AG10803 (cell line): ENCODE data around the gene MFGE8.

Source experiments
- DNase-seq: peaks from one replicate; pipeline ENCODE4 v3.0.0; 2010; ENCODE audit warnings: low read depth
- H3K4me3 ChIP-seq: 2 replicates; pipeline ENCODE4 v1.5.1; 2011; ENCODE audit warnings: mild to moderate bottlenecking, low read length, control low read depth
- TF ChIP-seq, protein P1 (sequence below): conservative IDR thresholded peaks from 2 replicates; pipeline ENCODE4 v1.5.1; 2011; ENCODE audit warnings: mild to moderate bottlenecking, low read length, control low read depth, inconsistent platforms

The MFGE8 gene

DNA sequence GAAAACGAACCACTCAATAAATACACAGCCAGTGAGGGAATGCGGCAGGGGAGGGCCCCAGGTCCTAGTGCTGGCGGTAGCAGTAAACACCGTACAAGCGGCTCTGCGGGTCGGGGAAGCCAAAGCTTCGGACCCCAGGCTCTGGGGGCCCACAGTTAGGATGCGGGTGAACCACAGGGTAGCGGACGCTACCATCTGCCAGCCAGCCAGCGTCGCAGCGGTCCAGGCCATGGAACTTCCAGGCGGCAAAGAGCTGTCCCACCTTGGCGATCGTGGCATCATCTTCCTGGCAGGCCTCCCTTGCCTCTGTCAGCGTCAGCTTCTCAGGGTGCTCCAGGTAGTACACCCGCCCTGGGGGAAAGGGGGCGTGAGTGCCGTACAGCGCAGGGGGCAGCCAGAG is 35.3 kb downstream of the MFGE8 start:
- DNase-seq = no peak
- TF ChIP-seq, protein P1, sequence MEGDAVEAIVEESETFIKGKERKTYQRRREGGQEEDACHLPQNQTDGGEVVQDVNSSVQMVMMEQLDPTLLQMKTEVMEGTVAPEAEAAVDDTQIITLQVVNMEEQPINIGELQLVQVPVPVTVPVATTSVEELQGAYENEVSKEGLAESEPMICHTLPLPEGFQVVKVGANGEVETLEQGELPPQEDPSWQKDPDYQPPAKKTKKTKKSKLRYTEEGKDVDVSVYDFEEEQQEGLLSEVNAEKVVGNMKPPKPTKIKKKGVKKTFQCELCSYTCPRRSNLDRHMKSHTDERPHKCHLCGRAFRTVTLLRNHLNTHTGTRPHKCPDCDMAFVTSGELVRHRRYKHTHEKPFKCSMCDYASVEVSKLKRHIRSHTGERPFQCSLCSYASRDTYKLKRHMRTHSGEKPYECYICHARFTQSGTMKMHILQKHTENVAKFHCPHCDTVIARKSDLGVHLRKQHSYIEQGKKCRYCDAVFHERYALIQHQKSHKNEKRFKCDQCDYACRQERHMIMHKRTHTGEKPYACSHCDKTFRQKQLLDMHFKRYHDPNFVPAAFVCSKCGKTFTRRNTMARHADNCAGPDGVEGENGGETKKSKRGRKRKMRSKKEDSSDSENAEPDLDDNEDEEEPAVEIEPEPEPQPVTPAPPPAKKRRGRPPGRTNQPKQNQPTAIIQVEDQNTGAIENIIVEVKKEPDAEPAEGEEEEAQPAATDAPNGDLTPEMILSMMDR = no peak

DNA sequence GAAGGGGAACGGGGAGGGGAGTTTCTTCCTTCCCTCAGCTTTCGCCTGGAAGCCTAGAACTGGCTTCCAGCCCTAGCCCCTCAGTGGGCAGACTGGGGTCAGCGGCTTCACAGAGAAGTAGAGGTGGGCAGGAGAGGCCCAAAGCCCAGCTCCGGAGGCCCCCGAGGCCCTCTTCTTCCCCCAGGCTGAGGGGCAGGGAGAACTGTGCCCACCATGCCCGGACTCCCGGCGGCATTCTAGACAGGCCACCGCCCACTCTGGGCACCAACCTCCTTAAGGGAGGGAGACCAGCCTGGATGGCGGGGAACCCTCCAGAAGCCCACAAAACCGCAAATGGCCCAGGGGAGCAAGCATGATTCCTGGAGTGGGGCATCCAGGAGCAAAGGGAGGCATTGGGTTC is 35.8 kb downstream of the MFGE8 start:
- TF ChIP-seq, protein P1 = no peak
- no peak overlapping the region for H3K4me3 ChIP-seq
- no peak for DNase-seq

More for the DNA sequence above, 35.3 kb downstream of the MFGE8 start:
- no peak overlapping the region for H3K4me3 ChIP-seq

DNA sequence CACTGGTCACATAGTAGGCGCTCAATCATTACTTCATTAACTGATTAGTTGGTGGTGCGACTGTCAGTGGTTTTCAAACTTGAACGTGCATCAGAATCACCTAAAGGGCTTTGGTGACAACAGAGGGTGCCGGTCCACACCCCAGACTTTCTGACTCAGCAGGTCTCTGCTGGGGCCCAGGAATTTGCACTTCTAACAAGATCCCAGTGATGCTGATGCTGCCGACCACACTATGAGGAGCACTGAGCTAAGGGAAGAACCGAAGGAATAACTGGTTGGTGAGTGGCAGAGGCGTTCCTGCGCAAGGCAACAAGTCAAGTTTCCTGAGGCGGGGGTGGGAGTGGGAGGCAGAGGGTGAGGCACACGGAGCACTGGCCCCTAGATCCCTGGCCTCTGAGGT is 36.6 kb downstream of the MFGE8 start:
- H3K4me3 ChIP-seq = no peak overlapping the region
- DNase-seq = no peak
- TF ChIP-seq, protein P1 = no peak

DNA sequence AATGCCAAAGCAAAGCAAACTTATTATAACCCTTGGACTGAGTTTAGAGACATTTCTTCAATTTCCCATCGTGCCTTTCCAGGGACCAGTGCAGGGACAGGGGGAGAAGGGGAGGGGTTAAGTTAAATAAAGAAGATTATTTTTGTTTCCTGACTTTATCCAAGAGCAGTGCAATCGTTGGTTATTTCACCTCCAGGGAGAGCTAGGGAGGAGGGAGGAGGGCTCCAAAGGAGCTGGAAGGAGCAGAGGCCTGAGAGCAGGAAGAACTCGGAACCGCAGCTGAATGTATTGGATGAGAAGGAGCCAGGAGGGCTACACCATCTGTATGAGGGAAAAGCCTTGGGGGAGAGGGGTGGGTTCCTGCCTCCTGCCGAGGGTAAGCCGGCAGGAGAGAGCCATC is 38.5 kb downstream of the MFGE8 start:
- TF ChIP-seq, protein P1 = no peak
- DNase-seq = no peak

DNA sequence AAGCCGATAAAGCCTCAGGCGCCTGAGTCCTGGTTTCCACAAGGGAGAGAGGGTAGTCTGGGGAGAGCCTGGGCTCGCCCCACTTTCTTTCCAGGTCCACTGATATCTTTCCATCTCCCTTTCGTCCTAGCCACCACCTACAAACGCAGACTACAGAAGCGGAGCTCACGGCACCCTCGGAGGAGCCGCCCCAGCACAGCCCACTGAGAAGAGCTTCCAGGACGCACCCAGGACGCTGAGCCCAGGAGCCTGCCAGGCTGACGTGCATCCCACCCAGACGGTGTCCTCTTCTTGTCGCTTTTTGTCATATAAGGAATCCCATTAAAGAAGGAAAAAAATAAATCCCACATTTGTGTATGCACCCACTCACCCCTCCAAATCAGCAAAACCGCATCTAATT is 38.9 kb downstream of the MFGE8 start:
- no peak for DNase-seq
- TF ChIP-seq, protein P1 = no peak
- H3K4me3 ChIP-seq = no peak overlapping the region

More for the DNA sequence above, 38.5 kb downstream of the MFGE8 start:
- no peak overlapping the region for H3K4me3 ChIP-seq

DNA sequence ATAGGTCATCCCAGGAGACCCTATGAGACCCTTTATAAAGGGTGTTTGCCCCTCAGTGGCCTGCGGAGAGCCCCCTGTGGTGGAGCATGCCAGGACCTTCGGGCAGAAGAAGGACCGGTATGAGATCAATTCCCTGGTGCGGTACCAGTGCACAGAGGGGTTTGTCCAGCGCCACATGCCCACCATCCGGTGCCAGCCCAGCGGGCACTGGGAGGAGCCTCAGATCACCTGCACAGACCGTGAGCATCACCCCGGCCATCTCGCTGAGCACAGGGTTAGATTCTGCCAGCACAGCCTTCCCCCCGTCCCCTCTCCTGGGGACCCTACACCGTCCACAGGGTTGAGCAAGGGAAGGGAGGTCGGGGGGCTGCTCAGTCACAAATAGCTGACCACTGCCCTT is 39.4 kb downstream of the MFGE8 start:
- no peak overlapping the region for H3K4me3 ChIP-seq
- TF ChIP-seq, protein P1 = no peak
- DNase-seq = no peak

DNA sequence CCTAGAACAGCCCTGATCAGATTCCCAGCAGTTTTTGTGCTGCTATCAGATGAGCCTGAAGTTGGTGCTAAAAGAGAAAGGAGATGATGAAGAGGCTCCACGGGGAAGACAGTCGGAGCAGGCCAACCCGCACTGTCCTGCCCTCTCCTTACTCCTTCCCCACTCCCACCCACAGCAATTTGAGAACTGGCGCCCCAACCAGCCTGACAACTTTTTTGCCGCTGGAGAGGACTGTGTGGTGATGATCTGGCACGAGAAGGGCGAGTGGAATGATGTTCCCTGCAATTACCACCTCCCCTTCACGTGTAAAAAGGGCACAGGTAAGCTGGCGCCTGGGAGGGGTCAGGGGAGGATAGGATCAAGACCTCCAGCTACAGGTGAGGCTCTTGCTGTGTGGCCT is 40.5 kb downstream of the MFGE8 start:
- TF ChIP-seq, protein P1 = no peak
- DNase-seq = no peak
- no peak overlapping the region for H3K4me3 ChIP-seq
